ENCODE measurements around the gene GET4.

GRCh38 chr7:828793-829561 lies 47.4 kb upstream of the GET4 start:
- TF ChIP-seq CTCF (IDR thresholded peaks at IDR 0.05), result no peak
- no peak for TF ChIP-seq POLR2A (IDR thresholded peaks at IDR 0.05)
